Neural cell (in vitro differentiated cells): Measurements from ENCODE around the gene VASH1.

ENCODE experiments used
- CTCF ChIP-seq: fragments of 450-650 bp; IDR thresholded peaks from 2 replicates; pipeline ENCODE4 v1.5.1; 2014; ENCODE audit warnings: antibody characterized with exemption, mild to moderate bottlenecking, moderate library complexity; ENCODE audit not compliant: poor library complexity, severe bottlenecking
- EP300 ChIP-seq: fragments of 450-650 bp; conservative IDR thresholded peaks from 2 replicates; pipeline ENCODE4 v1.6.1; 2014; ENCODE audit warnings: antibody characterized with exemption, mild to moderate bottlenecking, moderate library complexity; ENCODE audit not compliant: poor library complexity, severe bottlenecking
- EZH2 ChIP-seq: fragments of 200-600, 300-800 bp; shearing (Covaris generic), sonication (generic); IDR thresholded peaks from 2 replicates; pipeline ENCODE4 v1.6.1; 2014; ENCODE audit warnings: antibody characterized with exemption, low read length, borderline replicate concordance, mild to moderate bottlenecking; ENCODE audit not compliant: insufficient read depth, poor library complexity, severe bottlenecking
- MXI1 ChIP-seq: fragments of 450-650 bp; conservative IDR thresholded peaks from 2 replicates; pipeline ENCODE4 v1.6.1; 2014; ENCODE audit warnings: antibody characterized with exemption, mild to moderate bottlenecking; ENCODE audit not compliant: poor library complexity, severe bottlenecking
- POLR2AphosphoS5 ChIP-seq: IDR thresholded peaks from 2 replicates; pipeline ENCODE4 v1.6.1; 2012
- REST ChIP-seq: IDR thresholded peaks from 2 replicates; pipeline ENCODE4 v1.6.1; 2012; ENCODE audit warnings: borderline replicate concordance
- SMC3 ChIP-seq: fragments of 450-650 bp; conservative IDR thresholded peaks from 2 replicates; pipeline ENCODE4 v1.6.1; 2014; ENCODE audit warnings: antibody characterized with exemption, mild to moderate bottlenecking, moderate library complexity; ENCODE audit not compliant: poor library complexity
- TAF1 ChIP-seq: IDR thresholded peaks from 2 replicates; pipeline ENCODE4 v1.6.1; 2012; ENCODE audit warnings: low read depth

GRCh38 chr14:76779221-76780057 is 18.2 kb downstream of the VASH1 start:
- TF ChIP-seq CTCF = no peak
- TF ChIP-seq EZH2 = no peak
- TF ChIP-seq POLR2AphosphoS5 = peak; percentile 9
- TF ChIP-seq EP300 = no peak
- no peak for TF ChIP-seq SMC3
- TF ChIP-seq MXI1 = no peak
- TF ChIP-seq REST = no peak
- no peak for TF ChIP-seq TAF1
